Hepatic stellate cell (primary cell): ENCODE data around the gene NEUROD6.

ENCODE experiments used
- DNase-seq: peaks from one replicate; pipeline ENCODE4 v3.0.0; 2011; ENCODE audit warnings: low spot score

NEUROD6 gene

GRCh38 chr7:31333291-31333690, 7.2 kb downstream of the NEUROD6 start:
- no peak for DNase-seq

DNA sequence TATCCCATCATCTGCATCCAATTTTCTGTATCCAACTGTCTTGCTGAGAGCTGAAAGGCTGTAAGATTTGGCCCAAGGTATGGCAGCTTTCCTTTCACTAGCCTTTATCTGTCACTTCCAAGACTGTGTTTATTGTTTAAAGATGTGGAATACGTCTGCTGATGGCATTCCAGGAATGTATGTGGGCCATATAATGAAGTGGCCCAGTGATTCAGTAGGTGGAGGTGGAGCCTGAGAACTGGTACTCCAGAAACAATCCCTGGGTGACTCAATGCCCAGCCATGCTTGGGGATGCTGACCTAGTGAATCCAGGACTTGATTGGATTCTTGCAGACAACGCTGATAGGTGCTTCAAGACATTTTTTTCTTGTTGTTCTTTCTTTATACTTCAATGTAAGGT, 13.5 kb downstream of the NEUROD6 start:
- DNase-seq, result no peak

- DNase-seq, result no peak
These were observed 14.1 kb downstream of the NEUROD6 start for GRCh38 chr7:31326416-31326815.

DNA sequence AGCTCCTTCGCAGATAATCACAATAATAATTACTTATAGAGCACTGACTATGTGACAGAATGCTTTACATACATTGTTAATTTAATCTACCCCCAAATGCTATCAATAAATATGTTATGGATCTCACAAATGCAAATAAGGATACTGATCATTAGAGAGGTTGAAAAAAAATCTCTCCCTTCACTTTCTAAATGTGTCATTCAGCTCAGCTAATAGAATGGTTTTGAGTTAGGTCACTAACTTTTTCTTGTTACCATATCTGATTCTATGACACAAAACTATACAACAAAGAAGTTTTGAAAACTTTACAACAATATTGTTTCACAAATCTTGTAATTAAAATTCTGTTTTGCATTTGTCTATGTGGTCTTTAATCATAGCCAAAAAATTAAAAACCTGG, 17.4 kb downstream of the NEUROD6 start:
- no peak for DNase-seq

- DNase-seq, result no peak
These were observed 19.9 kb downstream of the NEUROD6 start for GRCh38 chr7:31320675-31321074.

DNA sequence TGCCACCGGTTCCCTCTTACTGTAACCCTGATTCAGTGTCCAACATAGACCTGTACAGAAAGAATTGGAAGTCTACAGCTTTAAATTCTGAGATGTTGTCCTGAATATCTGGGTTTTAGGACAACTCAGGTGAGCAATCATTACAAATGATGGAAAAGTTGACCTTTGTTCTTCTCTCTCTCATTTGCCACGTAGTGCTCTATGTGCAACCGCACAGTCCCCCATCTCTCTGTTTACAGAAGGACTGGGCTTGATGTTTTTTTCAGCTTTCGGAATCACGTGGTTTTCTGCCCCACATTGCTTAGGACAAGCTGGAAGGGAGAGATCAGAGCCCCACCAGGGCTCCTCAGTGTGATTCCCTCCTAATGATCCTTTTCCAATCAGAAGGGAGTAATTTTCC, 22.2 kb downstream of the NEUROD6 start:
- no peak for DNase-seq

DNA sequence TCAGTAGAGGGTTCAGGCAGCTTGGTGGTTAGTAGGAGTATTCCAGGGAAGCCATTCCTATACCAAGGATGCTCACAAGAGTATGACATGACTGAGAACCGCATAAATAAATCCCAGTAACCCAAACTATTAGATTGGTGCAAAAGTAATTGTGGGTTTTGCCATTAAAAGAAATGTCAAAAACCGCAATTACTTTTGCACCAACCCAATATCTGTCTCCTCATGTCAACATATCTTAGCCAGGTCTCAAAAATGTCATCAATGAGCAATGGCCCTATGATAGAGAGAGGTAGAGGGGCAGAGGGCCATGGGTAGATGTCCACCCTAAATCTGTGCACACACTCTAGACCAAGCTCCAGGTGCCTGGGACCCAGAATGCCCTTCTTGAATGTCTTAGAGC, 23.6 kb downstream of the NEUROD6 start:
- no peak for DNase-seq

- DNase-seq, result no peak
These were observed 24.8 kb downstream of the NEUROD6 start for GRCh38 chr7:31315758-31316157.

GRCh38 chr7:31314781-31315180, 25.7 kb downstream of the NEUROD6 start:
- no peak for DNase-seq

DNA sequence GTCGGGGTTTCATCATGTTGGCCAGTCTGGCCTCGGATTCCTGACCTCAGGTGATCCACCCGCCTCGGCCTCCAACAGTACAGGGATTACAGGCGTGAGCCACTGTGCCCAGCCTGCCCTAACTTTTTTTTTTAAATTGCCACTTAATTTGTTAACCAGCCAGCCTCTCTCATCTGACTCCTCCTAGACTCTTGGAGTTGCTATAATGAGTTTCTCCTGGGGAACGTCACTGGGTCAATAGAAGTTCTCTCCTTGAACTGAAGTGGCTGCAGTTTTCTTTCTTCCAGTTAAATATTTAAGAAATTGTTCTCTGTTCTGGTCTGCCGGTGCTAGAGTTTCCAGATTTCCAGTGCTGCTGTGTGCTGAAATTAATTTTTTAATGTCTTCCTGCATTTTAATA, 27.6 kb downstream of the NEUROD6 start:
- no peak for DNase-seq

- DNase-seq, result no peak
These were observed 29.0 kb downstream of the NEUROD6 start for GRCh38 chr7:31311552-31311951.

DNA sequence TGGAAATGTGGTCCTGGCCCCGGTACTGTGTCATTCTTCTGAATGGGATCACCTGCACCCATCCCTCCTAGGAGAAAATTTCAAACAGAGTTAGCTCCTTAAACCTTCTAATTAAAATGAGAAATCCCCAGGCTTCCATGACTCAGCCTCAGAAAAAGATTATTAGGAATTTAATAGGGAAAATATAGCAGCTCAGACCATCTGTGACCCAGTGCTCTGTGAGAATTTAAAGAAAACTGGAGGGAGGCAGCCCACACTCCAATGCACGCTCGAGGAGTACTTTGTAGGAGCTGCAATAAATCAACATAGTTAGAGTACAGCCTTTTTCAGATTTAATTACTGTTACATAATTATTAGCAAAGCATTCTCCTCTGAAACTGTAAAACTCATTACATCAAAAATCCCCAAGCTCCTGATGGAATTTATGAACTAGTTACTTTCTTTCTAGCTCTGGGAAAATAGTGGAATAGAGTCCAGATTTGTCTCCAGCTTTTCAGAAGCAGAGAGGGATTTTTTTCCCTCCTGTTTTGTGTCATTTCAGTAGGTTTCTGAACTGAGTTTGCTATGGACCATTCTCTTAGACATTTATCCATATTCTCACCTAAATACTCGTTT, 30.1 kb downstream of the NEUROD6 start:
- no peak for DNase-seq

GRCh38 chr7:31309407-31309806, 31.1 kb downstream of the NEUROD6 start:
- no peak for DNase-seq

GRCh38 chr7:31308652-31309051, 31.9 kb downstream of the NEUROD6 start:
- DNase-seq, result no peak

DNA sequence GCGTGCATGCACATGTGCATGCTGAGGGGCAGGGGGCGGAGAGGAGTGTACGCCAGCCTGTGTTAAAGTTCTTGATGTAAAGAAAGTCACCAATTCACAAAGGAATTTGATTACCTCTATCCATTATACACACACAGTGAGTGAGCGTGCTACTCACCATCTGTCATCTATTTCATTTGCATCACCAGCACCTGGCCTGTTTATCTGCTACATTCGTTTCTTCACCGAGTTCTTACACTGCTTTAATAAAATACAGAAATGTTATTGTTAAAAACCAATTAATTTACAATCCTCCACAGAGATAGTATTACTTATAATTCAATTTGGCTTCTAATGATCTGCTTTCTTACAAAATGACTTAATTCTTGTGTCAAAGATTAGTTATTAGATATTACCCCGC, 32.6 kb downstream of the NEUROD6 start:
- DNase-seq, result no peak

GRCh38 chr7:31305260-31305659, 35.3 kb downstream of the NEUROD6 start:
- DNase-seq, result no peak

DNA sequence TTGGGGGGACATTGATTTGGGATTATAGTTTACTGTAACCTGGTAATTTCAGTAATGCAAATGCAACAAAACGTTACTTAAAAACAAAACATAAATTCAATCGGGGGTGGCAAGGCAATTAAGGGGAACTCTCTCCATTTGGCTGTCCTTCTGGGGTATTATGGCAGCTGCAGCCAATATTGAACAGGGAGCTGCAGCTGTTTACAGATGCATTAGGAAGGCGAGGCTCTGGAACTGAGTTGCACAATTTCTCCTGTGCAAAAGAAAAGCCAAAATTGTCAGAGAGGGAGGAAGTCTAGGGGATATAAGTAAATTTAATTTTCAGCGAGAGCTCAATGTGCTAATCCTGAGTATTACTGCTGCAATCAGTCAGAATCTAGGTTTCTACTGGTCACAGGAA, 36.1 kb downstream of the NEUROD6 start:
- no peak for DNase-seq

- no peak for DNase-seq
These were observed 38.2 kb downstream of the NEUROD6 start for GRCh38 chr7:31302356-31302755.

DNA sequence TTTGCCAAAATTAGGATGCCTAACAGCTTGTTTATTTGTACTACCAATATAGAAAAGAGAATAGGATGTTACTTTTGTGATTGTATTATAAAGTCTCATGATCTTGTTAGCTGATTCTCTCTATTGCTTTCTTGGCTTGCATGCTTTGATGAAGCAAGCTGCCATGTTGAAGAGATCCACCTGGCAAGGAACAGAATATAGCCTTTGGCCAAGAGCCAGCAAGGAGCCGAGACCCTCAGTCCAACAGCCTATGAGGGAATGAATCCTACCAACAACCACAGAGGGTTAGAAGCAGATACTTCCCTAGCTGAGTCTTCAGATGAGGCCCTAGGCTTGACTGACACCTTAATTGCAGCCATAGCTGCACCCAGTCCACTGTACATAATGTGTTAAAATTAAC, 41.2 kb downstream of the NEUROD6 start:
- DNase-seq, result no peak

DNA sequence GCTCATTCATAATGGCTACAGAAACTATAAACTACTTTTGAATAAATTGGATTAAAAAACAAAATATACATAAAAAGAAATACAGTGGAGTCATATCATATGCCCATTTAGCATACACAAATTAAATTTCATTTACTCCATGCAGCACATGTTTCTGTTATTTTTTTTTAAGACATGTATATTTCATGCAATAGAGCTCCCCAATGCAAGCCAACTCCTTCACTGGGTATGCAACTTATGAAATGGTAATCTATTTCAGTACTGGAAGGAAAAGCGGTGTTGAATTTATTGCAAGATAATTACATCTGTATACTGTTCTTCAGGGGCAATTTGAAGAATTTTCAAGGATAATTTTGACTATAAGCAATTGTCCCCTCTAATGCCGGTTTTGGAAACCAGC, 49.9 kb downstream of the NEUROD6 start:
- DNase-seq, result no peak
